Fibroblast of pulmonary artery (primary cell): ENCODE results near the gene XYLT1.
"Not testable (repeated sequence)": the region's sequence is repeated elsewhere in the genome, so short reads cannot be mapped to it uniquely, and the experiment has no call there.

Experiments used
- DNase-seq: peaks from one replicate; pipeline ENCODE4 v3.0.0-alpha.2; 2010; ENCODE audit warnings: low read depth
- H3K4me3 ChIP-seq: replicated peaks from 2 replicates; pipeline ENCODE4 v1.5.1; 2011; ENCODE audit warnings: low read depth, mild to moderate bottlenecking, control low read depth, low read length, moderate library complexity
- TF ChIP-seq, protein P1 (sequence below): IDR thresholded peaks from 2 replicates; pipeline ENCODE4 v1.5.1; 2011; ENCODE audit warnings: mild to moderate bottlenecking, control low read depth, low read length, inconsistent platforms; ENCODE audit errors: missing control alignments

The XYLT1 gene

GRCh38 chr16:17313085-17313611 lies 157.6 kb downstream of the XYLT1 start:
- no peak overlapping the region for H3K4me3 ChIP-seq
- TF ChIP-seq, protein P1, sequence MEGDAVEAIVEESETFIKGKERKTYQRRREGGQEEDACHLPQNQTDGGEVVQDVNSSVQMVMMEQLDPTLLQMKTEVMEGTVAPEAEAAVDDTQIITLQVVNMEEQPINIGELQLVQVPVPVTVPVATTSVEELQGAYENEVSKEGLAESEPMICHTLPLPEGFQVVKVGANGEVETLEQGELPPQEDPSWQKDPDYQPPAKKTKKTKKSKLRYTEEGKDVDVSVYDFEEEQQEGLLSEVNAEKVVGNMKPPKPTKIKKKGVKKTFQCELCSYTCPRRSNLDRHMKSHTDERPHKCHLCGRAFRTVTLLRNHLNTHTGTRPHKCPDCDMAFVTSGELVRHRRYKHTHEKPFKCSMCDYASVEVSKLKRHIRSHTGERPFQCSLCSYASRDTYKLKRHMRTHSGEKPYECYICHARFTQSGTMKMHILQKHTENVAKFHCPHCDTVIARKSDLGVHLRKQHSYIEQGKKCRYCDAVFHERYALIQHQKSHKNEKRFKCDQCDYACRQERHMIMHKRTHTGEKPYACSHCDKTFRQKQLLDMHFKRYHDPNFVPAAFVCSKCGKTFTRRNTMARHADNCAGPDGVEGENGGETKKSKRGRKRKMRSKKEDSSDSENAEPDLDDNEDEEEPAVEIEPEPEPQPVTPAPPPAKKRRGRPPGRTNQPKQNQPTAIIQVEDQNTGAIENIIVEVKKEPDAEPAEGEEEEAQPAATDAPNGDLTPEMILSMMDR = no peak
- DNase-seq = peak; percentile 7

- H3K4me3 ChIP-seq = no peak overlapping the region
- no peak for DNase-seq
- TF ChIP-seq, protein P1 = no peak
Observed at GRCh38 chr16:17312094-17312710, 158.6 kb downstream of the XYLT1 start.

- no peak for DNase-seq
Observed at GRCh38 chr16:17311333-17312093, 159.2 kb downstream of the XYLT1 start.

GRCh38 chr16:17309510-17309909 lies 161.2 kb downstream of the XYLT1 start:
- no peak overlapping the region for H3K4me3 ChIP-seq
- no peak for DNase-seq
- TF ChIP-seq, protein P1 = no peak

More at GRCh38 chr16:17311333-17312093, 159.2 kb downstream of the XYLT1 start:
- TF ChIP-seq, protein P1 = no peak
- no peak overlapping the region for H3K4me3 ChIP-seq

- no peak for DNase-seq
- TF ChIP-seq, protein P1 = no peak
- no peak overlapping the region for H3K4me3 ChIP-seq
Observed at GRCh38 chr16:17308186-17308585, 162.6 kb downstream of the XYLT1 start.

GRCh38 chr16:17307504-17307903 lies 163.3 kb downstream of the XYLT1 start:
- H3K4me3 ChIP-seq = no peak overlapping the region
- TF ChIP-seq, protein P1 = no peak
- no peak for DNase-seq

DNA sequence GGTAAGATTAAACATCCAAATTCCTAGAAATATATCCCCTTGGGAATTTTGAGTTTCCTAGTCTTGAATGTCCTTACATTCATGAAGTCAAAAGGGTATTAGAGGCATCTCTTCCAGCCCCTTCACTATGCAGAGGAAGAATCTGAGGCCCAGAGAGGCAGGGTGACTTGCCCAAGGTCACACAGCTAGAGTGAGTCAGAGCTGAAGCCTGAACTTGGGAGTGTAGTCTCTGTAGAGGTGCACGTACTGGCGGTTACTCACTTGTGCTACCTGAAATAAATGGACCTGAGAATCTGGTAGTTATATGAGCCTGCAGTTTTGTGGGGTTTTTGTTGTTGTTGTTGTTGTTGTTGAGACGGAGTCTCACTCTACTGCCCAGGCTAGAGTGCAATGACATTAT lies 164.0 kb downstream of the XYLT1 start:
- no peak for DNase-seq
- H3K4me3 ChIP-seq = no peak overlapping the region
- TF ChIP-seq, protein P1 = no peak

GRCh38 chr16:17306211-17306610 lies 164.5 kb downstream of the XYLT1 start:
- DNase-seq, H3K4me3 ChIP-seq: not testable (repeated sequence)
